ENCODE results near the gene ITGA11.

Gene ITGA11

GRCh38 chr15:68431037-68431791, 749 bp downstream of the ITGA11 start:
- H3K36me3 ChIP-seq (ENCODE audit: control insufficient read depth, insufficient read depth, low read length), result no peaks in the 10 kb centered on the region
- H3K4me3 ChIP-seq (ENCODE audit: low read length), result no peak overlapping the region
- no peaks in the 10 kb centered on the region for H3K9me3 ChIP-seq (ENCODE audit: control insufficient read depth, low read length)
- peaks cover 46% of the 10 kb centered on the region for H3K27me3 ChIP-seq (ENCODE audit: control insufficient read depth, insufficient read depth, low read length)
- no peak overlapping the region for H3K9ac ChIP-seq (ENCODE audit: low read length)
- peaks cover 6% of the 10 kb centered on the region for H3K4me1 ChIP-seq (ENCODE audit: control insufficient read depth, insufficient read depth, low read length)

DNA sequence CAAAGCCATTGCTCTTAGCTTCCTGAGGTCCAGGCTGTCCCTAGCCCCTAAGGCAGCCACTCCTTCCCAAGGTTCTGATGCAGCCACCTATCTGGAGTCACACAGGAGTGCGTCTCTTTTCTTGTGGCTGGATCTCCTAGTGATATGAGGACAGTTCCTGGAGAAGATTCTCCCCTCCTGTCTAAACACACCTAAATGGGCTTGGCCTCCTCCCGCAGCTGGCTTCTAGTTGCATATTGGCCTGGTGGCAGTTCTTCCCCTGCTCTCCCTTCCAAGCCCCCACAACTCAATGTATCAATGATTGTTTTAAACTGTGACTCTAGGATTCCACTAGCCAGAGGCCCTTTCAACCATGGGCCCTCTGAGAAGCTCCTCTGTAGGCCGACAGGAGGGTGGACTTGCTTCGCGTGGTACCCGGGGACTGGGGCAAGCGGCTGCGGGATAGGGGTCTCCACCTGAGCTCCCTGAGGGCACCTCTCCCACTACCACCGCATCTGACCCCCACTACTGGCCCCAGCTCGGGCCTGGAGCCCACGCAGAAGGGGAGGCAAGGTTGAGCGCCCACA, 1.4 kb downstream of the ITGA11 start:
- Histone ChIP-seq H3K4me3 (ENCODE audit: low read length) (no peak overlapping the region), H3K9me3 (ENCODE audit: control insufficient read depth, low read length) (no peaks in the 10 kb centered on the region), H3K4me1 (ENCODE audit: control insufficient read depth, insufficient read depth, low read length) (peaks cover 6% of the 10 kb centered on the region), H3K36me3 (ENCODE audit: control insufficient read depth, insufficient read depth, low read length) (no peaks in the 10 kb centered on the region), H3K9ac (ENCODE audit: low read length) (no peak overlapping the region), H3K27me3 (ENCODE audit: control insufficient read depth, insufficient read depth, low read length) (peaks cover 46% of the 10 kb centered on the region)

DNA sequence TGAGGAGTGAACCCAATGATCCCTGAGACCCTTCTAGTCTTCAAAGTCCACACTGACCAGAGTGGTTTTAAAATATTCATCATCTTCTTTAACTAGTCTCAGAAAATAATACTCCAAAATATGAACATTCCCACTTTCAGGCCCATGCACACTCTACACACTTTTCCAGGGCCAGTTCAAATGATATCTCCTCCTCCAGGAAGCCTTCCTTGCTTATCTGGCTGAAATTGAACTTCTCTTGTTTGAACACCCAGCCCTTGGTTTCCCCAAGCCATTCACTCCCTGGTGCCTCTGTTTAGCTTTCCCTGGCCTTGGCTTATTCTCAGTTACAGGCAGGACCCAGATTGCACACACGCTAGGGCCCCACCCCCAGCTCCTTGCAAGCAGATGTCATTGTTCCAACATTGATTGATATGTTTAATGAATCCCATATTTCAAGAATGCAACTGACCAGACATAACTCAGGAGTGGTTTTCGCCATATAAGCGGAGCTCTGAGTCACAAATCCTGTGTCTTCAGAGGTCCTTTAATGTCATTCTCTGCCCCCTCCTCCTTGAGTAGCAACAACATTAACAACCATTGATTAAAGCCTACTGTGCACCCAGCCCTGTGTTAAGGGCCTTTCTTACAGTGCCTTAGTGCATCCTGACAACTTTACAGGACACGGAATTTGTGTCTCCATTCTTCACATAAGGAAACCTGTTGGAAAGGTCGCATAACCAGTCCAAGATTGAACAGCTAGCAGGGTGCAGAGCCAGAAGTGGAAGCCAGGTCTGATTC, 2.1 kb downstream of the ITGA11 start:
- Histone ChIP-seq H3K9me3 (ENCODE audit: control insufficient read depth, low read length) (no peaks in the 10 kb centered on the region), H3K9ac (ENCODE audit: low read length) (no peak overlapping the region), H3K36me3 (ENCODE audit: control insufficient read depth, insufficient read depth, low read length) (no peaks in the 10 kb centered on the region), H3K27me3 (ENCODE audit: control insufficient read depth, insufficient read depth, low read length) (peaks cover 44% of the 10 kb centered on the region), H3K4me1 (ENCODE audit: control insufficient read depth, insufficient read depth, low read length) (peaks cover 6% of the 10 kb centered on the region), H3K4me3 (ENCODE audit: low read length) (no peak overlapping the region)

GRCh38 chr15:68428431-68428940, 3.5 kb downstream of the ITGA11 start:
- Histone ChIP-seq H3K4me3 (ENCODE audit: low read length) (no peak overlapping the region), H3K27me3 (ENCODE audit: control insufficient read depth, insufficient read depth, low read length) (peaks cover 35% of the 10 kb centered on the region), H3K4me1 (ENCODE audit: control insufficient read depth, insufficient read depth, low read length) (peaks cover 6% of the 10 kb centered on the region), H3K9ac (ENCODE audit: low read length) (no peak overlapping the region), H3K36me3 (ENCODE audit: control insufficient read depth, insufficient read depth, low read length) (no peaks in the 10 kb centered on the region), H3K9me3 (ENCODE audit: control insufficient read depth, low read length) (no peaks in the 10 kb centered on the region)

GRCh38 chr15:68427963-68428362, 4.0 kb downstream of the ITGA11 start:
- peaks cover 6% of the 10 kb centered on the region for H3K4me1 ChIP-seq (ENCODE audit: control insufficient read depth, insufficient read depth, low read length)
- H3K9me3 ChIP-seq (ENCODE audit: control insufficient read depth, low read length), result no peaks in the 10 kb centered on the region
- H3K27me3 ChIP-seq (ENCODE audit: control insufficient read depth, insufficient read depth, low read length), result peaks cover 30% of the 10 kb centered on the region
- no peak overlapping the region for H3K9ac ChIP-seq (ENCODE audit: low read length)
- no peak overlapping the region for H3K4me3 ChIP-seq (ENCODE audit: low read length)
- no peaks in the 10 kb centered on the region for H3K36me3 ChIP-seq (ENCODE audit: control insufficient read depth, insufficient read depth, low read length)

- H3K4me3 ChIP-seq (ENCODE audit: low read length), result no peak overlapping the region
- H3K9me3 ChIP-seq (ENCODE audit: control insufficient read depth, low read length), result no peaks in the 10 kb centered on the region
- no peak overlapping the region for H3K9ac ChIP-seq (ENCODE audit: low read length)
- no peaks in the 10 kb centered on the region for H3K36me3 ChIP-seq (ENCODE audit: control insufficient read depth, insufficient read depth, low read length)
- H3K27me3 ChIP-seq (ENCODE audit: control insufficient read depth, insufficient read depth, low read length), result peaks cover 24% of the 10 kb centered on the region
- H3K4me1 ChIP-seq (ENCODE audit: control insufficient read depth, insufficient read depth, low read length), result peaks cover 4% of the 10 kb centered on the region
Measured at GRCh38 chr15:68427366-68427765, 4.6 kb downstream of the ITGA11 start.

DNA sequence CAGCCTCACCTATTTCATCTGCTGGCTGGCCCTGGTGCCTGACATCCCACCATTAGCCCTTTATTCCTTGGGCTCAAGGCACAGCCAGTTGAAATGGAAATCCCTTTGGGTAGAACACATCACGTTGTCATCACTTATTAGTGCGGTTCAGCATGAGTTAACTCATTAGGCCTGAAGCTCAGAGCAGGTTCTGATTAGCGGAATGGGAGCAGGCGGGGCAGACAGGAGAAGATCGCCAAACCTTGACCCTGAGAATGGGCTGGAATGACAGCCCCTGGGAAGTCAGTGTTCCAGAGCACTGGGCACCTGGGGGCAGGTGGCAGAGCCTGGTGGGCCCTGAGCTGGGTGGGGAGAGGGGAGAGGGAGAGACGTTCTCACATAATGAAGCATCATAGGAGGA, 5.8 kb downstream of the ITGA11 start:
- H3K27me3 ChIP-seq (ENCODE audit: control insufficient read depth, insufficient read depth, low read length), result peaks cover 11% of the 10 kb centered on the region
- no peaks in the 10 kb centered on the region for H3K36me3 ChIP-seq (ENCODE audit: control insufficient read depth, insufficient read depth, low read length)
- H3K4me1 ChIP-seq (ENCODE audit: control insufficient read depth, insufficient read depth, low read length), result peaks cover 9% of the 10 kb centered on the region
- no peak overlapping the region for H3K4me3 ChIP-seq (ENCODE audit: low read length)
- H3K9ac ChIP-seq (ENCODE audit: low read length), result no peak overlapping the region
- H3K9me3 ChIP-seq (ENCODE audit: control insufficient read depth, low read length), result no peaks in the 10 kb centered on the region

- Histone ChIP-seq H3K4me1 (ENCODE audit: control insufficient read depth, insufficient read depth, low read length) (peaks cover 11% of the 10 kb centered on the region), H3K4me3 (ENCODE audit: low read length) (no peak overlapping the region), H3K36me3 (ENCODE audit: control insufficient read depth, insufficient read depth, low read length) (no peaks in the 10 kb centered on the region)
Measured at GRCh38 chr15:68425428-68426060, 6.4 kb downstream of the ITGA11 start.

GRCh38 chr15:68424754-68425390, 7.1 kb downstream of the ITGA11 start:
- H3K4me3 ChIP-seq (ENCODE audit: low read length), result no peak overlapping the region
- no peaks in the 10 kb centered on the region for H3K9me3 ChIP-seq (ENCODE audit: control insufficient read depth, low read length)
- H3K9ac ChIP-seq (ENCODE audit: low read length), result no peak overlapping the region
- H3K4me1 ChIP-seq (ENCODE audit: control insufficient read depth, insufficient read depth, low read length), result peaks cover 18% of the 10 kb centered on the region
- H3K27me3 ChIP-seq (ENCODE audit: control insufficient read depth, insufficient read depth, low read length), result no peaks in the 10 kb centered on the region
- H3K36me3 ChIP-seq (ENCODE audit: control insufficient read depth, insufficient read depth, low read length), result no peaks in the 10 kb centered on the region

More at GRCh38 chr15:68425428-68426060, 6.4 kb downstream of the ITGA11 start:
- no peak overlapping the region for H3K9ac ChIP-seq (ENCODE audit: low read length)
- H3K27me3 ChIP-seq (ENCODE audit: control insufficient read depth, insufficient read depth, low read length), result peaks cover 6% of the 10 kb centered on the region
- H3K9me3 ChIP-seq (ENCODE audit: control insufficient read depth, low read length), result no peaks in the 10 kb centered on the region

- no peaks in the 10 kb centered on the region for H3K27me3 ChIP-seq (ENCODE audit: control insufficient read depth, insufficient read depth, low read length)
- no peaks in the 10 kb centered on the region for H3K36me3 ChIP-seq (ENCODE audit: control insufficient read depth, insufficient read depth, low read length)
- peaks cover 22% of the 10 kb centered on the region for H3K4me1 ChIP-seq (ENCODE audit: control insufficient read depth, insufficient read depth, low read length)
- no peaks in the 10 kb centered on the region for H3K9me3 ChIP-seq (ENCODE audit: control insufficient read depth, low read length)
- no peak overlapping the region for H3K4me3 ChIP-seq (ENCODE audit: low read length)
- H3K9ac ChIP-seq (ENCODE audit: low read length), result no peak overlapping the region
Measured at GRCh38 chr15:68423359-68424296, 8.3 kb downstream of the ITGA11 start.
